Amniotic stem cell (primary cell): ENCODE data around the gene RASSF5.
"Not testable (repeated sequence)": the region's sequence is repeated elsewhere in the genome, so short reads cannot be mapped to it uniquely, and the experiment has no call there.

Source experiments
- DNase-seq: peaks from one replicate; lab custom pipeline; 2025; lab: John Stamatoyannopoulos, UW

RASSF5 gene

DNA sequence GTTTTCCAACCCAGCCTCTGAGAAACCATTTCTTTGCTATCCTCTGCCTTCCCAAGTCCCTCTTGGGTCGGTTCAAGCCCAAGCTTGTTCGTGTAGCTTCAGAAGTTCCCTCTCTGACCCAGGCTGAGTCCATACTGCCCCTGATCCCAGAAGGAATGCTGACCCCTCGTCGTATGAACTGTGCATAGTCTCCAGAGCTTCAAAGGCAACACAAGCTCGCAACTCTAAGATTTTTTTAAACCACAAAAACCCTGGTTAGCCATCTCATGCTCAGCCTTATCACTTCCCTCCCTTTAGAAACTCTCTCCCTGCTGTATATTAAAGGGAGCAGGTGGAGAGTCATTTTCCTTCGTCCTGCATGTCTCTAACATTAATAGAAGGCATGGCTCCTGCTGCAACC lies 81.2 kb downstream of the RASSF5 start:
- DNase-seq: no peak

DNA sequence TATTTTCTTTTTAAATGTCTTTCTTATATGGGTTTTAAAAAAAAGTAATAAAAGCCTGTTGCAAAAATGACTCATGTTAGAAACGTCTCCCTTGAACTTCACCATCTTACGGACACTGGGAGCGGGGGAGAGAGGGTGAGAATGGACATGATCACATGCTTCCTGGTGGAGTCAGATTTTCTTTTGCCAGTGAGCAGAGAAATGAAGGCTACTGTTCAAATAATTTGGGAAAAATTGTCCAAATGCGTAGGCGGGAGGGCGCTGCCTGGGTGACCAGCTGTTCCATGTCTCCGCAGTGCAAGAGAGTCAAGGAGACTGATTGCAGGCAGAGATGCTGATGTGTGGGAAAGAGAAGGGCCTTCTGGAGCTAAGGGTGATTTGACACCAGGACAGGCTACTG lies 81.9 kb downstream of the RASSF5 start:
- DNase-seq: peak; percentile 48

GRCh38 chr1:206590025-206590758 lies 82.9 kb downstream of the RASSF5 start:
- no peak for DNase-seq

DNA sequence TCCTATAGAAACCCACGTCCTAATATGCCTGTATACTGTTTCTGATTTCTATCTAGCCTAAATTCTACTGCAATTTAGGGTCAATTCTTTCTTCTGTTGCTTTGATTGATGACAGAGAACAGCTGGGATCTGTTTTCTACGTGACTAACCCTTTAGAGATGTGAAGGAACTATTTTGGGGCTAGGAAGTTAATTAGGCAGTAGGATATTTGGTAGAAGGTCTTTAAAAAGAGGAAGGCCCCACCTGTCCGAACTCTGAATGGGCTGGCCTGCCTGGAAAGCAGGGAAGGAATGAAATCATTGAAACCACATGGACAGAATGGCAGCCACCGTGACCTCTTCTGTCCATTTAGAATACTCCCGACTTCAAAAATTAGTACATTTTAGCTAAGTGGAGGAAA lies 83.9 kb downstream of the RASSF5 start:
- no peak for DNase-seq

GRCh38 chr1:206591696-206592095 lies 84.4 kb downstream of the RASSF5 start:
- DNase-seq: no peak

GRCh38 chr1:206593351-206593925 lies 86.1 kb downstream of the RASSF5 start:
- DNase-seq: no peak

DNA sequence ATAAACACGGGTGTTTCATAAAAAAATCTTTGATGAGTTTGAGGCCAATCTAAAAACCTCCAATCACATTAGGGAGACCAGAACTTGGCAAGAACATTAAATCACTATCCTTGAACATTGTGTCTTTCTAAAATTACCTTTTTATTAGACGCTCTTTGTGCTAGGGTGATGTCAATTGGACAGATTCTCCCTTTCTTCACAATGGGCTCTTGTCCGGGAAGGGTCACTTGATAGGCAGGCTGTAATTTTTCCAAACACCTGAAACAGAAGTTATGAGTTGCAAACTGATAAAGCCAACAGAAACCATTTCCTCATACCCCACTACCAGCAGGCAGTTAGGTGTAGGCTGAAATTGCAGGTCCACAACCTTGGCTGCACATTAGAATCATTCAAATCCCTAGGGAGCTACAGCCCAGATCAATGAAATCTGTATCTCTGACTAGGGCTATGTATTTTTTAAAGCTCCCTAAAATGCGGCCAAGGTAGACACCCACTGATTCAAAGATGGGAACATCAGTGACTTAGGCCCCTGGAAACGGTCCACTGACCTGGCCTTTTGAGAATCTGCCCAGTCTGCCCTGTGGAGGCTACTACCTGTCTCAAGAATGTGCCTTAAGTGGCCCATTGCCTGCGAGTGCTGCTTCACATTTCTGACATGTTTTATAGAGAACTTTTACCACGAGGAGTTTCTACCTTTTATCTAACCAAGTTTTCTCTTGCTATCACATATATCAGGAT lies 88.4 kb downstream of the RASSF5 start:
- no peak for DNase-seq

- no peak for DNase-seq
Measured at GRCh38 chr1:206596319-206596666, 89.0 kb downstream of the RASSF5 start.

DNA sequence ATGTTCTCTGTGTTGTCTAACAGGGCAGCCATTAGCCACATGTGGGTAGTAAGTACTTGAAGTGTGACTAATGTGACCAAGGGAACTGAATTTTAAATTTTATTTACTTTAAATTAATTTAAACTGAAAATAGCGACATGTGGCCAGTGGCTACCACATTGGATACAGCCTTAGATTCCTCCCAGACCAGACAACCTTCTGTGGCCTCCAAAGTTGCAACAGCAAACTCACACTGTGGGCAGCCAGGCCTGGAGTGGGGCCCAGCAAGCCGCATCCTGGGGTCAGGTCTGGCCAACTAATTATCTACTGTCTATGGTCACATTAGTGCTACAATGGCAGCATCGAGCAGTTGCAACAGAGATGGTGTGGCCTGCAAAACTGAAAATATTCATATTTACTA lies 93.2 kb downstream of the RASSF5 start:
- no peak for DNase-seq

GRCh38 chr1:206604861-206605260 lies 97.5 kb downstream of the RASSF5 start:
- no peak for DNase-seq

DNA sequence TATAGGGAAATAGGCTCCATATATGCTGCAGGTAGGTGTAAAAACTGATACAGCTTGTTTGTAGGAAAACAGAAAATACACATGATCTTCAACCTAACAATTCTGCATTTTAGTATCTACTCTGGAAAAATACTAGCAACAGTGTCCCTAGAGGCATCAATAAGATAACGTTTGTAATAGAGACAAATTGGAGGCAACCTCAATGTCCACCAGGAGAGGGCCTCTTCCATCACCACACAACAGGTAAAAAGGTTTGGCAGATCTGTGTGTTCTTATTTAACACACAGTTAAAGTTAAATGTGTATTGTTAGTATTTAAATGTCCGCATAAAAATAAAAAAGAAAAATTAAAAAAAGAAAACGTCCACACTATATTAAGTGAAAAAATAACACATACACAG lies 99.5 kb downstream of the RASSF5 start:
- DNase-seq: no peak

- no peak for DNase-seq
Measured at GRCh38 chr1:206608108-206608698, 100.9 kb downstream of the RASSF5 start.

DNA sequence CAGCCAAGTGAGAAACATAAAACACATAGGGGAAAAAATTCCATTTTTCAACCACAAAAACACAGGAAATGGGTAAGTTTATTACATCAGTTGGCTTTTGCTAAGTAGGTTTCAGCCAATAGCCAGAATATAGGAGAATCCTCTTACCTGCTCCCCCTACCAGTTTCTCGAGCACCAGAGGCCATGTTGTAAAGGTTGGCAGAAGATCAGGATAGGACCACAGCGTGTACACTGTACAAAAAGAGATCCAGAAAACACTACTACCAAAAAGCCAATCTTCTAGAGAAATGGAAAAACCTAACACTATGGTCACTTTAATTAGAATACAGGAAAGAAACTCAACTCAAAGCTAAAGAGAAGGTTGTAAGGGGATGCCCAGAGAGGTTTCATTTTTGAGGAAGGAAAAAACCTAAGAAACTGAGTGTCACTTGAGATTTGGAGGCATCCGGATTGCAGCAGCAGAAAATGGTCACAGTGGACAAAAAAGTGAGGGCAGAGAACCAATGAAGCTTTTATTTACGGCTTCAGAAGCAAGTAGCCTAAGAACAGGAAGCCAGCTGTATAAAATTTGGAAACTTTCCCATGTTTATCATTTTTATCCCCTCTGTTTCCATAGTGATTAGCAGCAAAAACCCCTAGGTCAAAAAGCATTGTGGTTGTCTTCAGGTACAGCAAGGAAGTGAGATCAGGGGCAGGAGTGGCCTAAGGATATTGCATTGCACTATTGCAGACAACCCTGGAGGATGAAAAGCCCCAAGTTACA lies 102.1 kb downstream of the RASSF5 start:
- DNase-seq: no peak

GRCh38 chr1:206612129-206612876 lies 105.0 kb downstream of the RASSF5 start, which contains the start of gene EIF2D:
Gene EIF2D, minus strand, starts transcription at chr1:206612465. Its CDS starts 123 bp downstream, at chr1:206612342.
- DNase-seq: peak; percentile 72

DNA sequence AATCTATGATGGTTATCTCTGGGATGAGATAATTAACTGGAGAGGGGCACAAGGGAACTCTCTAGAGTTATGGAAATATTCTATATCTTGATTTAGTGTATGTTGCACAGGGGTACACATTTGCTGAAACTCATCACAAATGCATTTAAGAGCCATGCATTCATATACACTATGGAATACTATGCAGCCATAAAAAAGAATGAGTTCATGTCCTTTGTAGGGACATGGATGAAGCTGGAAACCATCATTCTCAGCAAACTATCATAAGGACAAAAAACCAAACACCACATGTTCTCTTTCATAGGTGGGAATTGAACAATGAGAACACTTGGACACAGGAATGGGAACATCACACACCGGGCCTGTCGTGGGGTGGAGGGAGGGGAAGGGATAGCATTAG lies 119.1 kb downstream of the RASSF5 start:
- not testable (repeated sequence) for DNase-seq

DNA sequence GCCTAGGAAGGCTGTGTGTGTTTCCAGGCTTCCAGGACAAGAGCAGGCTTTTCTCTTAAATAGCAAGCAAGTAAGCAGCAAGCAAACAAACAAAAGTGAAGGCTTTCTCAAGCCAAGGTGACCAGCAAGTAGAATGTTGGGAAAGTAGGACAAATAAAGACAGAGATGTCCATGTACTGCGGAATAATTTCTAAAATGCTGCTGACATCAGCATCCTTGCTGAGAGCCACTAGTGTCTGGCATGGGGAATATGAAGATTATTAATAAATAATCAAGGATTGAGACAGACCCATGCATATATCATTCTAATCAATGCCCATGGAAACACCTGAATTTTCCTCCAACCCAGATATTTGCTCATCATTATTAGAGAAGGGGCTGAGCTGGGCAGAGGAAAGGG lies 121.6 kb downstream of the RASSF5 start:
- no peak for DNase-seq

- DNase-seq: no peak
Measured at GRCh38 chr1:206631085-206631509, 123.8 kb downstream of the RASSF5 start.

- peak; percentile 28 for DNase-seq
Measured at GRCh38 chr1:206633708-206634121, 126.4 kb downstream of the RASSF5 start.

DNA sequence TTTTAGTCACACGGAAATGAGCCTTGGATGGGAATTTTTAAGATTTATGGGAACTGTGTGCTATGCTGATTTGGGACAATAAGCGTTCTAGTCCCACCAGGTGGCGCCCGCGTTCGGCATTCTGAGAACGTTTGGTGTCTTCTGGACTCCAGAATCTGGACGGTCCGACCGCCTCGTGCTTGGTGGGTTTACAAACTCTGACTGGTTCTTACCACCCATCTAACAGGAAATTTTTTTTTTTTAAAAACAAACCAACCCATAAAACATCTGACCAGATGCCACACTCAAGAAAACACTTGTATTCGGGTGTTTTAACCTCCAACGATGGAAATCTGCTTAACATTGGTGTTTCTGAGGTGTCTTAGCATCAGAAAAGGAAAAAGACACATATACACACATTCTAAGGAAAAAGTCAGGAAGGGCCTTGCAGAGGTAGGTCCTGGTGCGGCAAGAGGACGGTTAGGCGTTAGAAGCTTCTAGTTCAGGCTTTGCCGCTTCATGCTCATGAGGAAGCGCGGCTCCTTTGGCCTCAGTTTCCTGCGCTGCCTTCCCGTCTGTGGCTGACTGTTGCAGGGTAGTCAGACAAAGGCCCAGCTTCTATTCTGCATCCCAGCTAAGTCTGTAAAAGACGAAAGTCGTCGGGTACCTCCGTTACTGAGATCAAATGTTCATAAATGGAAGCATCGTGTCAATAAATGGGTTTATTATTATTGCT lies 127.2 kb downstream of the RASSF5 start:
- peak; percentile 92 for DNase-seq
